NT2/D1 (cell line): ENCODE measurements around the gene LIMCH1.

ENCODE experiments used
- DNase-seq: peaks from one replicate; pipeline ENCODE4 v3.0.0-alpha.2; 2011; ENCODE audit warnings: low read depth, low spot score
- H3K27me3 ChIP-seq: 2 replicates; pipeline ENCODE4 v1.6.0; 2011; ENCODE audit warnings: mild to moderate bottlenecking; ENCODE audit not compliant: insufficient read length, insufficient read depth
- H3K36me3 ChIP-seq: 2 replicates; pipeline ENCODE4 v1.6.1; 2011; ENCODE audit warnings: mild to moderate bottlenecking, low read length, mixed read lengths; ENCODE audit not compliant: insufficient read depth, insufficient read length
- H3K4me1 ChIP-seq: 2 replicates; pipeline ENCODE4 v1.5.1; 2011; ENCODE audit not compliant: insufficient read depth, insufficient read length
- H3K4me3 ChIP-seq: 2 replicates; pipeline ENCODE4 v1.5.1; 2011; ENCODE audit warnings: low read depth; ENCODE audit not compliant: insufficient read length
- H3K9ac ChIP-seq: 2 replicates; pipeline ENCODE4 v1.6.0; 2011; ENCODE audit warnings: low read depth; ENCODE audit not compliant: insufficient read length
- H3K9me3 ChIP-seq: 2 replicates; pipeline ENCODE4 v1.5.1; 2011; ENCODE audit warnings: mild to moderate bottlenecking, low read length; ENCODE audit not compliant: insufficient read depth
- SUZ12 ChIP-seq: IDR thresholded peaks from 2 replicates; pipeline ENCODE4 v1.6.1; 2011; ENCODE audit not compliant: insufficient read length, insufficient read depth; ENCODE audit errors: extremely low read depth
- YY1 ChIP-seq: IDR thresholded peaks from 2 replicates; pipeline ENCODE4 v1.6.1; 2011; ENCODE audit not compliant: insufficient read length, insufficient read depth
- ZNF274 ChIP-seq: IDR thresholded peaks from 2 replicates; pipeline ENCODE4 v1.6.1; 2011; ENCODE audit warnings: mild to moderate bottlenecking, low read depth, low read length

The LIMCH1 gene

DNA sequence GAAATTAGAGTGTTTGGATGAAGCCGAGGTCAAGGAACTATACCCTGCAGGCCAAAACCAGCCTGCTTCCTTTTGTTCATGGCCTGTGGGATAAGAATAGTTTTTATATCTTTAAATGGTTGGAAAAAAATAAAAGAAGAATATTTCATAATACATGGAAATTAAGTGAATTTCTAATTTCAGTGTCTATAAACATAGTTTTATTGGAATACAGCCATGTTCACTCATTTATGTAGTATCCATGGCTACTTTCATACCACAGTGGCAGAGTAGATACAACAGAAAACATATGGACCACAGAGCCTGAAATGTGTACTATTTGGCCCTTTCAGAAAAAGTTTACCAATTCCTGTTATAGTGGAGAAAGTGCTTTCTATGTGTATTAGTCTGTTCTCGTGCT, 13.6 kb downstream of the LIMCH1 start:
- Histone ChIP-seq H3K36me3 (no peaks in the 10 kb centered on the region), H3K9ac (no peak overlapping the region), H3K4me1 (no peaks in the 10 kb centered on the region), H3K27me3 (no peaks in the 10 kb centered on the region), H3K9me3 (no peaks in the 10 kb centered on the region), H3K4me3 (no peak overlapping the region)
- TF ChIP-seq YY1 (no peak), SUZ12 (no peak), ZNF274 (no peak)
- DNase-seq: no peak

GRCh38 chr4:41554905-41555304, 16.9 kb downstream of the LIMCH1 start:
- H3K4me1 ChIP-seq: no peaks in the 10 kb centered on the region
- no peaks in the 10 kb centered on the region for H3K36me3 ChIP-seq
- DNase-seq: no peak
- no peak overlapping the region for H3K4me3 ChIP-seq
- H3K9ac ChIP-seq: no peak overlapping the region
- no peak for TF ChIP-seq ZNF274
- TF ChIP-seq SUZ12: no peak
- no peak for TF ChIP-seq YY1
- no peaks in the 10 kb centered on the region for H3K27me3 ChIP-seq
- H3K9me3 ChIP-seq: no peaks in the 10 kb centered on the region

DNA sequence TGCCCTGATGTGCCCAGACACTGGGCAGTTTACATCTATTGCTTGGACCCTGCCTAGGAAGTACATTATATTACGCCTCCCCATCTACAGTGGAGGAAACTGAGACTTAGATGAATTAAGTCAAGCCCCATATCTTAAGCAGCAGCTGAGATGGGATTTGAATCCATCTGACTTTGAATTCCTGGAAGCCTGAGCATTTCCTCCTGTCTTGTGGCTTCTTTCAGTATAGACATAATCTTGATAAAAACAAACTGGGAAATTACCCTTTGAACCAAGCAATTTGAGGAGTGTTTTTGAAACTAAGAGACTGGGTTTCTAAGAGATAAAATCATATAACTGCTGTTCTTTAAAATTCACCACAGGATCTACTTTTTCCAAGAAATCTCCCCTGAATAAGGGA, 18.6 kb downstream of the LIMCH1 start:
- H3K4me3 ChIP-seq: no peak overlapping the region
- DNase-seq: no peak
- no peak for TF ChIP-seq SUZ12
- TF ChIP-seq YY1: no peak
- TF ChIP-seq ZNF274: no peak
- H3K4me1 ChIP-seq: no peaks in the 10 kb centered on the region
- H3K9ac ChIP-seq: no peak overlapping the region
- no peaks in the 10 kb centered on the region for H3K9me3 ChIP-seq
- no peaks in the 10 kb centered on the region for H3K27me3 ChIP-seq
- no peaks in the 10 kb centered on the region for H3K36me3 ChIP-seq

DNA sequence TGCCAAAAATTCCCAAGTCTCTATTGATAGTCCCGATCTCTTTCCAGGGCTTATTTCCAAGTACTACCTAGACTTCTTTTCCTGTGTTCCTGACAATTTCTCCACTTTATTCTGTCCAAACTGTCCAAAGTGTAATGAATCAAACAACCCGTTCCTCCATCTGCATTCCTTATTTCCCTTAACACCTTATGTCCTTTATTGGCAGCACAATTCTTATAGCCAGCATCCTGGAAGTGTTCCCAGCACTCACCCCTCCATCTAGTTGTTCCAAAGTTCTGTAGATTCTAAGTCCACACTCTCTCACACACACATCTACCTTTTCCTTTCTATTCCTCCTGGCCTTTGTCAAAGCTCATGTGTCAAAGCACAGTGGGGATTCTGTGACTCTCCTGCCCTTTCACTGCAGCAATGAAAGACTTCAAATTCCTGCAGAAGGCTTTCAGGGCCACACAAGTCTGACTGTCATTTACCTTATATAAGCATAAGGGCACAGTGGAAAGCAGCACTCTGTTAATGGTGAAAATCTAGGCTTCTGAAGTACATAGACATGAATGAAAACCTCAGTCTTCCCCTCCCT, 22.1 kb downstream of the LIMCH1 start:
- Histone ChIP-seq H3K4me3 (no peak overlapping the region), H3K36me3 (no peaks in the 10 kb centered on the region), H3K27me3 (no peaks in the 10 kb centered on the region), H3K9ac (no peak overlapping the region), H3K4me1 (no peaks in the 10 kb centered on the region), H3K9me3 (no peaks in the 10 kb centered on the region)
- no peak for DNase-seq
- TF ChIP-seq YY1 (no peak), SUZ12 (no peak), ZNF274 (no peak)

GRCh38 chr4:41561244-41561643, 23.3 kb downstream of the LIMCH1 start:
- no peaks in the 10 kb centered on the region for H3K4me1 ChIP-seq
- H3K9me3 ChIP-seq: no peaks in the 10 kb centered on the region
- no peak for TF ChIP-seq YY1
- TF ChIP-seq SUZ12: no peak
- no peak for TF ChIP-seq ZNF274
- H3K27me3 ChIP-seq: no peaks in the 10 kb centered on the region
- H3K9ac ChIP-seq: no peak overlapping the region
- H3K36me3 ChIP-seq: no peaks in the 10 kb centered on the region
- H3K4me3 ChIP-seq: no peak overlapping the region
- DNase-seq: no peak

DNA sequence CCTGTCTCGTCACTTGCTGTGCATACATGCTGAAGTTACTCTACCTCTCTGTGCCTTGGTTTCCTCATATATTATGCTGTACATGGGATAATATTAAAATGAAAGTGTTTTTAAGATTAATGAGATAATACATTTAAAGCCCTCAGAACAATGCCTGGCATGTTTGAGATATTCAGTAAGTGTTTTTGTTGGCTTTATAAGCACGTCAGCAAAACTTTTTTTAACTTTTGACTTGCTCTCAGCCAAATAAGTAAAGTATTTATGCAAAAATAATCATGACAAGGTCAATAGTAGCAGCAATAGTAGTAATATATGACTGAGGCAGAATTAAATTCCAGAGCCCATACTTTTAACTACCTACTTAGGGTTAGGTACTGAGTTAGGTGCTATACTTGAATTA, 29.2 kb downstream of the LIMCH1 start:
- Histone ChIP-seq H3K4me1 (no peaks in the 10 kb centered on the region), H3K36me3 (no peaks in the 10 kb centered on the region)
- no peak for TF ChIP-seq ZNF274
- TF ChIP-seq SUZ12: no peak
- TF ChIP-seq YY1: no peak

DNA sequence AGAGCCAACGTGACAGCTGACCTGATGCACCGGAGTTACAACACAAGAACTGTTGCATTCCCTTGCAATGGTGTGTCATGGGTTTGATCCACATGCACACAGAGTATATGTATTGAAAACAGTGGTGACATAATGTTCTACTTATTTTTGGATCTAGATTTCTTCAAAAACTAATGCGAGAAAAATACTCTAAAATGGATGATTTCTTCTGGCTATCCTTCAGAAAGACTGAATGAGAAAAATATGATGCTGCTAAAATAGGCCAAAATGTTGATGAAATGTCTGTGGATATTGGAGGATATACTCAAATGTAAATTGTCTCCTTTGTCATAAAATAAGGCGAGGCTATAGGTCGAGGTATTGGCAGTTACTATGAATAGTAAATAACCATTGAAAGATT, 30.4 kb downstream of the LIMCH1 start:
- TF ChIP-seq YY1 (no peak), ZNF274 (no peak), SUZ12 (no peak)
- Histone ChIP-seq H3K9me3 (no peaks in the 10 kb centered on the region), H3K9ac (no peak overlapping the region), H3K27me3 (no peaks in the 10 kb centered on the region), H3K4me3 (no peak overlapping the region), H3K4me1 (no peaks in the 10 kb centered on the region), H3K36me3 (no peaks in the 10 kb centered on the region)
- no peak for DNase-seq

More for the DNA sequence above, 29.2 kb downstream of the LIMCH1 start:
- Histone ChIP-seq H3K9me3 (no peaks in the 10 kb centered on the region), H3K27me3 (no peaks in the 10 kb centered on the region), H3K9ac (no peak overlapping the region), H3K4me3 (no peak overlapping the region)
- DNase-seq: no peak
